GM13977 (cell line): ENCODE data around the gene GPX5.

Experiments
- DNase-seq: peaks from one replicate; pipeline ENCODE4 v3.0.0; 2012; ENCODE audit warnings: low spot score
- in situ Hi-C: fragments of 300-500 bp; cut with MboI; formaldehyde crosslinking; loops from one replicate; pipeline ENCODE4 v1.12.0; 2022; ENCODE audit warnings: low sequenced_read_pairs, low pct_unique_long_range_greater_than_20kb, mixed read lengths, inconsistent platforms; ENCODE audit not compliant: unreplicated experiment
- TF ChIP-seq, protein P1 (sequence below): IDR thresholded peaks from 2 replicates; pipeline ENCODE4 v1.5.1; 2012; ENCODE audit warnings: mild to moderate bottlenecking, control low read depth; ENCODE audit not compliant: insufficient read depth; ENCODE audit errors: extremely low read depth, missing control alignments

The GPX5 gene

DNA sequence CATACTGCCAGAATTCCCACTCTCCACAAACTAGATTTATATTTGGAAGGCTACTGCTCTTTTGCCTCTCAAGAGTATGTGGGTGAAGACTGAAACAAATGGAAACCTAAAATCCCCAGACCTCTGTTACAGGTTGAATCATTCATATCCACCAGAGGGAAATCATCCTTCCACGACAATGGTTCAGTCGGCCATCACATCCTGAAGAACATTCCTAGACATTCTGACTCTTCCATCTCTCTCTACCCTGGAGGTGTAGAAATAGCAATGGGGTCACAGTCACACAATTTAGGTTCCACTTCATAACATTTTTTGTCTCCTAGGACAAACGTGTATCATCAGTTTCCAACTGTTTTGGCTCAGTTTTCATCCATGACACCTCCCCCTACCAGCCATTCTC lies 8.6 kb downstream of the GPX5 start:
- in situ Hi-C loops = no loop called here
- no peak for DNase-seq
- TF ChIP-seq, protein P1, sequence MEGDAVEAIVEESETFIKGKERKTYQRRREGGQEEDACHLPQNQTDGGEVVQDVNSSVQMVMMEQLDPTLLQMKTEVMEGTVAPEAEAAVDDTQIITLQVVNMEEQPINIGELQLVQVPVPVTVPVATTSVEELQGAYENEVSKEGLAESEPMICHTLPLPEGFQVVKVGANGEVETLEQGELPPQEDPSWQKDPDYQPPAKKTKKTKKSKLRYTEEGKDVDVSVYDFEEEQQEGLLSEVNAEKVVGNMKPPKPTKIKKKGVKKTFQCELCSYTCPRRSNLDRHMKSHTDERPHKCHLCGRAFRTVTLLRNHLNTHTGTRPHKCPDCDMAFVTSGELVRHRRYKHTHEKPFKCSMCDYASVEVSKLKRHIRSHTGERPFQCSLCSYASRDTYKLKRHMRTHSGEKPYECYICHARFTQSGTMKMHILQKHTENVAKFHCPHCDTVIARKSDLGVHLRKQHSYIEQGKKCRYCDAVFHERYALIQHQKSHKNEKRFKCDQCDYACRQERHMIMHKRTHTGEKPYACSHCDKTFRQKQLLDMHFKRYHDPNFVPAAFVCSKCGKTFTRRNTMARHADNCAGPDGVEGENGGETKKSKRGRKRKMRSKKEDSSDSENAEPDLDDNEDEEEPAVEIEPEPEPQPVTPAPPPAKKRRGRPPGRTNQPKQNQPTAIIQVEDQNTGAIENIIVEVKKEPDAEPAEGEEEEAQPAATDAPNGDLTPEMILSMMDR = no peak

- in situ Hi-C loops = no loop called here
- no peak for DNase-seq
- TF ChIP-seq, protein P1 = no peak
Measured at GRCh38 chr6:28534875-28535274, 9.2 kb downstream of the GPX5 start.

DNA sequence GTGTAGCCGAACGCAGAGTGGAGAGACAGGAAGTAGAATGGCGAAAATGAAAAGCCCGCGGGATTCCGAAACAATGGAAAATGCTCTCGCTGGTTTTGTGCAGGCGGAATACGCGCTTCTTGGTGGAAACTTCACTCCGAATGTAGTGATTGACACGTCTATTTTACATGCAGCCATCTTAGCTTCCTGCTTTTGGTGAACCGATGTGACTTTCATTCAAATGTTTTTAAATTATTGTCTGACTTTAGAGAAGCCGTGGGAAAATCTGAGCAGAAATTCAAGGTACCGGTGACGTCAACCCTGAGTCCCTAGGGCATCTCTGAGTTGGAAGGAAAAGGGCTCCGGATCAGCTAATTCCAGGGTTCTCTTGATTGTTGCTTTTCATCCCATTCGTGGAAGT lies 11.4 kb downstream of the GPX5 start:
- DNase-seq = no peak
- in situ Hi-C loops = no loop called here
- TF ChIP-seq, protein P1 = no peak

DNA sequence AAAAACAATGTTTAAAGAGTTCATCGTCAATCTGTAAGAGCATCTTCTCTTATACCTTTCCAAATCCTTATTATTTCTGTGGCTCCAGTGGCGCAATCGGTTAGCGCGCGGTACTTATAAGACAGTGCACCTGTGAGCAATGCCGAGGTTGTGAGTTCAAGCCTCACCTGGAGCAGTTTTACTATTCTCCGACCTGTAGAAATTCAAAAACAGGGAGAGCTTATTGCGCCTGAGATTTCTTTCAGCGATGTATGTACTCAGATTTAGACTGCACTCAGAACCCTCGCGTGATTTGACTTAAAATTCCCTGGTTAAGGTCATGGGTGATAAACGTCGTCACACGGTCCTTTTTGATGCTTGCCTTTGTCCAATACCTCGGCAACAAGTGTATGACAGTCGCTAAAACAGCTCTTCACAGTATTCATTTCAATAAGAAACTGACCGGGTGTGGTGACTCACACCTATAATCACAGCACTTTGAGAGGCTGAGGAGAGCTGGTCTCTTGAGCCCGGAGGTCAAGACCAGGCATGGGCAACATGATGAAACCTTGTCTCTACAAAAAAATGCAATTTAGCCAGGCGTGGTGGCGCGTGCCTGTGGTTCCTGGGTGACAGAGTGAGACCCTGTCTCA lies 11.9 kb downstream of the GPX5 start:
- no peak for DNase-seq
- in situ Hi-C loops = no loop called here
- TF ChIP-seq, protein P1 = no peak

DNA sequence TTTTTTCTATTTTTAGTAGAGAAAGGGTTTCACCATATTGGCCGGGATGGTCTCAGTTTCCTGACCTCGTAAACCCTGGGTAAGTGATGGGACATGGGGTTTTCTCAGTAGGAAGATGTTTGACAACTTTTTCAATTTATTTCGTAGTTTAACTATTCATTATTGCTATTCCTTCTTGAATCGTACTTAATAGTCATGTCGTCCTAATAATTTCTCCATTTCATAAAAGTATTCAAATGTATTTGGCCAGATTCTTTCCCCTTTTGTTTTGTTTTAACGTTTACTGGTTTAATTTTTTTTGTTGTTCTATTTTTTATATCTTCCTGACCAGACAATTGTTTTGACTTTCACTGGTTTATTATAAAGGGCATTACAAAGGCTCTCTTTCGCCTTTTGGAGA lies 16.3 kb downstream of the GPX5 start:
- TF ChIP-seq, protein P1 = no peak
- in situ Hi-C loops = no loop called here
- DNase-seq = no peak

DNA sequence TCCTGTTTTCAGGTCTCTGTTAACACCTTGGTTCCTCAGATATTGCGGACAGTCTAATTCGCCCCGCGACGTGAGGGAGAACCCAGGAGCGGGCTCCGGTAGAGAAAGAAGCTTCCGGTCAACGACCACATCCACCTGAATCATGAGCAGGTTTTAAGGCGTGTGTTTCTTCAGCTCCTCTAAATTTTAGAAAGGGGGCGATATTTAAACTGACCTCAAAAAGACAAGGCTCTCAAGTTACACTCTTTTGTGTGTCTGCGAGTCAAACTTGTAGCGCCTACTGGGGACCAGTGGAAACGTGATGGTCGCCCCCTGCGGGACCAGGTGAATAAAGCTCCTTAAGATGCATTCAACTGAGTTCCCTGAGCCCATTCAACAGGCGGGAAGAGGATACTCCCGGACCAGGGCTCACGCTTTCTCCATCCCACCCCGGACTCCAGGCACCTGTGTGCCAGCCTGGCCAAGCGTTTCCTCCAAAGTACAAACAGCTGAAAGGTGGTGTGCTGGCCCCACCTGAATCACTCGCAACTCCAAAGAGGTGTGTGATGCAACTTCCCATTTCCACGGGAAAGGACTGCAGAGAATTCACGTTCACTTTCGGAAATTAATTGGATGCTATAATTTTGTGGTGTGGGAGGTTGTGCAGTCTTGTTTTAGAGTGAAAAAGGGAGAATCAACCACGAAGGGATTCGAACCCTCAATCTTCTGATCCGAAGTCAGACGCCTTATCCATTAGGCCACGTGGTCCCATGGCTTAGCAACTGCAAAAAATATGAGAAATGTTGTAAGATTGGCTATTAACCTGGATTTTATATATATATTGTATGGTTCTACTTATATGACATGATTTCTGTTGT lies 17.0 kb downstream of the GPX5 start:
- DNase-seq = peak; percentile 65
- TF ChIP-seq, protein P1 = peak; percentile 49
- in situ Hi-C loops = no loop called here
